HL-60 (cell line): ENCODE data around the gene DOK6.

Experiments used
- CTCF ChIP-seq: IDR thresholded peaks from one replicate; pipeline ENCODE4 v1.5.1; 2011; ENCODE audit warnings: low read length, control low read depth, inconsistent platforms; ENCODE audit not compliant: insufficient read depth
- POLR2AphosphoS5 ChIP-seq: IDR thresholded peaks from 2 replicates; pipeline ENCODE4 v1.6.1; 2012; ENCODE audit warnings: low read depth
- SPI1 ChIP-seq: IDR thresholded peaks from 2 replicates; pipeline ENCODE4 v1.6.1; 2012; ENCODE audit warnings: low read depth, mild to moderate bottlenecking, borderline replicate concordance
- TF ChIP-seq, protein P1 (sequence below): IDR thresholded peaks from 2 replicates; pipeline ENCODE4 v1.6.1; 2012; ENCODE audit warnings: low read depth; ENCODE audit not compliant: insufficient replicate concordance

GRCh38 chr18:69887256-69887655 is 486.6 kb downstream of the DOK6 start:
- no peak for TF ChIP-seq SPI1
- TF ChIP-seq, protein P1, sequence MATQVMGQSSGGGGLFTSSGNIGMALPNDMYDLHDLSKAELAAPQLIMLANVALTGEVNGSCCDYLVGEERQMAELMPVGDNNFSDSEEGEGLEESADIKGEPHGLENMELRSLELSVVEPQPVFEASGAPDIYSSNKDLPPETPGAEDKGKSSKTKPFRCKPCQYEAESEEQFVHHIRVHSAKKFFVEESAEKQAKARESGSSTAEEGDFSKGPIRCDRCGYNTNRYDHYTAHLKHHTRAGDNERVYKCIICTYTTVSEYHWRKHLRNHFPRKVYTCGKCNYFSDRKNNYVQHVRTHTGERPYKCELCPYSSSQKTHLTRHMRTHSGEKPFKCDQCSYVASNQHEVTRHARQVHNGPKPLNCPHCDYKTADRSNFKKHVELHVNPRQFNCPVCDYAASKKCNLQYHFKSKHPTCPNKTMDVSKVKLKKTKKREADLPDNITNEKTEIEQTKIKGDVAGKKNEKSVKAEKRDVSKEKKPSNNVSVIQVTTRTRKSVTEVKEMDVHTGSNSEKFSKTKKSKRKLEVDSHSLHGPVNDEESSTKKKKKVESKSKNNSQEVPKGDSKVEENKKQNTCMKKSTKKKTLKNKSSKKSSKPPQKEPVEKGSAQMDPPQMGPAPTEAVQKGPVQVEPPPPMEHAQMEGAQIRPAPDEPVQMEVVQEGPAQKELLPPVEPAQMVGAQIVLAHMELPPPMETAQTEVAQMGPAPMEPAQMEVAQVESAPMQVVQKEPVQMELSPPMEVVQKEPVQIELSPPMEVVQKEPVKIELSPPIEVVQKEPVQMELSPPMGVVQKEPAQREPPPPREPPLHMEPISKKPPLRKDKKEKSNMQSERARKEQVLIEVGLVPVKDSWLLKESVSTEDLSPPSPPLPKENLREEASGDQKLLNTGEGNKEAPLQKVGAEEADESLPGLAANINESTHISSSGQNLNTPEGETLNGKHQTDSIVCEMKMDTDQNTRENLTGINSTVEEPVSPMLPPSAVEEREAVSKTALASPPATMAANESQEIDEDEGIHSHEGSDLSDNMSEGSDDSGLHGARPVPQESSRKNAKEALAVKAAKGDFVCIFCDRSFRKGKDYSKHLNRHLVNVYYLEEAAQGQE: no peak
- no peak for TF ChIP-seq CTCF
- TF ChIP-seq POLR2AphosphoS5: no peak
